Measurements from ENCODE around the gene TBL1XR1.
A peak's percentile ranks its signal among the peaks of the same experiment; 100 is the strongest.
"Not testable (repeated sequence)": the region's sequence is repeated elsewhere in the genome, so short reads cannot be mapped to it uniquely, and the experiment has no call there.

TBL1XR1 gene

DNA sequence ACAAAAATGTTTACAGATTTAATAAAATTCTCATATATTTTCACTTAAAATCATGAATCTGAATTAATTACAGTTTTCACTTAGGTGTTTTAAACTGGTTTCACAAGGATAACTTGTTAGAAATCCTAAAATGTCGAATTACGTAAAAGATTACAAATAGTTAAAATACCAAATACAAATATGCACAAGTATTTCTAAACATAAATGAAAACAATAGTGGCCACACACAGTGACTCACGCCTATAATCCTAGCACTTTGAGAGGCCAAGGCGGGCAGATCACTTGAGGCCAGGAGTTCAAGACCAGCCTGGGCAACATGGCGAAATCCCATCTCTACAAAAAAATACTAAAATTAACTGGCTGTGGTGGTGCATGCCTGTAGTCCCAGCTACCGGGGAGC lies 10.9 kb upstream of the TBL1XR1 start:
- no peak for DNase-seq (ENCODE audit: low read depth)

DNA sequence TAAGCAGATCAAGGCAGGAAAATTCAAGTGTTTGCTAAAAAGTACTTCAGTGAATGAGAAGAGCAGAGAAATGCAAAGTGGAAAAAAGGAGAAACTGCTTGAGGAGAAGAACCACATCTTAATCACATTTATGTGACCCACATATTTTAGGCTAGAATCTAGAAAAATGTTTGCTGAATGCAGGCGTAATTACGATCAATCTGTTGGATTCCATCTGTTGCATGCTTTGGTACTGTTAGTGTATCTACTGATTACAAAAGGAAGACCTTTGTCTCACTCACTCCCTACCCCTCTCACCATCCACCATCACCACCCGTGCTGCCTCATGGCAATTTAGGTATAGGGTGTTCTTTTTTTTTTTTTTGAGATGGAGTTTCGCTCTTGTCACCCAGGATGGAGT lies 9.7 kb upstream of the TBL1XR1 start:
- DNase-seq (ENCODE audit: low read depth), result no peak

DNA sequence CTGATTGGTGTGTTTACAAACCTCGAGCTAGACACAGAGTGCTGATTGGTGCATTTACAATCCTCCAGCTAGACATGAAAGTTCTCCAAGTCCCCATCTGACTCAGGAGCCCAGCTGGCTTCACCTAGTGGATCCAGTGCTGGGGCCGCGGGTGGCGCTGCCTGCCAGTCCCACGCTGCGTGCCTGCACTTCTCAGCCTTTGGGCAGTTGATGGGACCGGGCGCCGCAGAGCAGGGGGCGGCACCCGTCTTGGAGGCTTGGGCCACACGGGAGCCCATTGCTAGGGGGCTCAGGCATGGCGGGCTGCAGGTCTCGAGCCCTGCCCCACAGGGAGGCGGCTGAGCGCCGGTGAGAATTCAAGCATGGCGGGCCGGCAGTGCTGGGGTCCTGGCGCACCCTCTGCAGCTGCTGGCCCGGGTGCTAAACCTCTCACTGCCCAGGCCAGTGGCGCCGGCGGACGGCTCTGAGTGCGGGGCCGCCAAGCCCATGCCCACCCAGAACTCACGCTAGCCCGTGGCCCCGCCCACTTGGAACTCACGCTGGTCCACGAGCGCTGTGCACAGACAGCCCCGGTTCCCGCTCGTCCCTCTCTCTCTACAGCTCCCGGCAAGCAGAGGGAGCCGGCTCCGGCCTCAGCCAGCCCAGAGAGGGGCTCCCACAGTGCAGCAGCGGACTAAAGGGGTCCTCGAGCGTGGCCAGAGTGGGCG lies 6.6 kb upstream of the TBL1XR1 start:
- DNase-seq (ENCODE audit: low read depth), result no peak

DNA sequence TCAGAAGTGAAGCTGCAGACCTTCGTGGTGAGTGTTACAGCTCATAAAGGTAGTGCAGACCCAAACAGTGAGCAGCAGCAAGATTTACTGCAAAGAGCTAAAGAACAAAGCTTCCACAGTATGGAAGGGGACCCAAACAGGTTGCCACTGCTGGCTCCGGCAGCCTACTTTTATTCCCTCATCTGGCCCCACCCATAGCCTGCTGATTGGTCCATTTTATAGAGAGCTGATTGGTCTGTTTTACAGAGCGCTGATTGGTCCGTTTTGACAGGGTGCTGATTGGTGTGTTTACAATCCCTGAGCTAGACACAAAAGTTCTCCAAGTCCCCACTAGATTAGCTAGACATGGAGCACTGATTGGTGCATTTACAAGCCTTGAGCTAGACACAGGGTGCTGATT lies 5.7 kb upstream of the TBL1XR1 start:
- DNase-seq (ENCODE audit: low read depth), result not testable (repeated sequence)

DNA sequence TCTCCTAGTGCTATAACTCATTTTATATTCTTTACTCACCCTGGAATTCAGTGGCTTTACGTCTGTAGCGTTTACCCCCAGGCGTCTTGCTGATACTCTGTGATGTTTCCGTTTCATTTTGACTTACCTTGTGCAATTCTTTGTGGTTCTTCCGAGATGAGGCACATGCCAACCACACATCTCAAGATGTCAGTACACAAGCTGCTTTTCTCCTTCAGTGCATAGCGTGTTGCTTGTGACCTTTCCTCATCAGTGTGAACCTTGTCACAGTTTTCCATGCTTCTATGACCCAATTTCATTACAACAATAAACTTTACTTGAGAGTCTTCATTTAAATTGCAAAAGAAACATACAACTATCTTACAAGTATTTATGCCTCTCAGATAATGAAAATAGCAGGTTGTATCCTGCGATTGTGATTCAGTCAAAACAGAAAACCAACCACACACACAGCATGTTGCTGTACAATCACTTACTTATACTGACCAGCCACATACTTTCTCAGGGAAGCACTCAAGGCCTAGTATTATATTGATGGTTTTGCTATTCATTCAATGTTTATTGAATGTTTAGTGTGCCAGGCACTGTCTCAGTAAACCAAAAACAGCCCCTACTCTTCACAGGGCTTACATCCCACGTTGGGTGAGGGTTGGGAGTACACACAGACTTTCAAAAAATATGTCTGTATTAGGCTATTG lies 4.6 kb upstream of the TBL1XR1 start:
- peak; percentile 55 for DNase-seq (ENCODE audit: low read depth)

DNA sequence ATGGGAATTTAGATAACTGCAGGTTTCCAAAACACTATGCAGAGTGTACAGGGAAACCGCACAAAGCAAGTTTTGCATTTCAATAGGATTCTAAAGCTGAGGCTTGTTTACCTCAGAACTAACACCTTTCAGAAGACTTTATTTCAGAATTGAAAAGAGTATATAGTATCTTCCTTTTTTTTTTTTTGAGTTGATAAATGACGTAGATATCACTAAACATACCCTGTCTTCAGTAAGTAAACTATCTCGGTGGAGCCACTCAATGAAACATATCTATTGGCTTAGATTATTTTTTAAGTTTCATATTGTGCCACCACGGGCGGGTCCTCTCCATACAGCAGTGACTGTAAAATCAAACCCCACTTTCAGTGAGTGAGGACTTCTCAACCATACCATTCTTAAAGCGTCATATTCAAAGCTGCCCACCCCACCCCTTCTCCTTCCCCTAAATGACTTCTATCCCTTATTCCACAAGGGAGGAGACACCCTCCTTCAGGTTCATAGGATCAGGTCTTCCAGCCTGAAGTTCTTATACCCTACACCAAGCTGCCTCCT lies 2.0 kb upstream of the TBL1XR1 start:
- no peak for DNase-seq (ENCODE audit: low read depth)

DNA sequence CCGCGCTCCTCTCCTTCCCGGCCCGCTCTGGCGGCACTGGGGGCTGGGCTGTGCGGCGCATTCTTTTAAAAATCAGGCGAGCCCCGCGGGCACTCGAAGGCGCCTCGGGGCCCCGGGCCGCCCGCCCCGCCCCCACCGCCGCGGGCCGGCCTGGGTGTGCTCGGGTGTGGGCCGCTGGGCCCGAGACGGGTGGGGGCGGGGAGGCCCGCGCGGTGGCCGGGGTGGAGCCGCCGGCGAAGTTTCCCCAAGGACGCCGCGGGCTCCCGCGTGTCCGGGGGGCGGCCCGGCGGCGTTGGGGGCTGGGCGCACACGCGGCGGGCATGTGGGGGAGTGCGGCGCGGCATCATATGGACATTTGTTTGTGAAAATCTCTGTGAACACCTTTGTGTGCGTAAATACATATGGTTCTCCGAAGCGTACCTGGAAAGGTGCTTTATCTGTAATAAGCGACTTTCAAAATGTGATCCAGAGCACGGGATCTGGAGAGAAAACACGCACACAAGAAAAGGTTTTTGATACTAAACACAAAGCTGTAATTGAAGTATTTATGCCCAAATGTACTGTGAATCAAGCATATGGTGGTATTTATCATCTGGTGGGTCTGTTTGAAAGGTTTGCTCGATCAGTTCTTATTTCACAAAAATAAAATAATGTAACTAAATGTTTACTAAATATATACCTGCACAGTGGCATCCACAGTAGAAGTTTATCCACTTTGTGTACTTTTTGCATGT lies 612 bp upstream of the TBL1XR1 start:
- no peak for DNase-seq (ENCODE audit: low read depth)

DNA sequence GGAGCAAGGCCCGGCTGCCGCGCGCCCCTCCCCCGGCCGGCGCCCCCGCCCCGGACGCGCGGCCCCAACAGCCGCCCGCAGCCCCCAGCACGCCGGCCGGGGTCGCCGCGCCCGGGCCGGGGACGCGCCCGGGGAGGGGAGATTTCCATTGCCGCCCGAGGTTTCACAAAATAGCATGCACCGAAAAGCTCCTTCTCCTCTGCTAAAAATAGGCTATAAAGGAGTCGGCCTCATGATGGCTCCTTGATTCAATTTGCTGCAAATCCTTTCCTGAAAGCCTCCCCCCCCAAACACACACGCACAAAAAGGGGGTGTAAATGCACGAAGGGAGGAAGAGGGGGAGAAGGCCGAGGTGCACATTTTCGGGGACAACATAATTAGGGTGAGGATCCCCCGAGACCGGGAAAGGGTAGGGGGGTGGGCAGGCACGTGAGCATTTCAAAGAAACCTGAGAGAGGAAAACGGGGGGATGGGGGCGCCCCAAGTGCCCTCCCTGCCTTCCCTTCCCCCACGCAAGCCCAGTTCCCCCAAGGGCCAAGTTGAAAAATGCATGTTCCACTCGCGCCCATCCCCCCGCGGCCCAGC lies 734 bp downstream of the TBL1XR1 start:
- peak; percentile 44 for DNase-seq (ENCODE audit: low read depth)

DNA sequence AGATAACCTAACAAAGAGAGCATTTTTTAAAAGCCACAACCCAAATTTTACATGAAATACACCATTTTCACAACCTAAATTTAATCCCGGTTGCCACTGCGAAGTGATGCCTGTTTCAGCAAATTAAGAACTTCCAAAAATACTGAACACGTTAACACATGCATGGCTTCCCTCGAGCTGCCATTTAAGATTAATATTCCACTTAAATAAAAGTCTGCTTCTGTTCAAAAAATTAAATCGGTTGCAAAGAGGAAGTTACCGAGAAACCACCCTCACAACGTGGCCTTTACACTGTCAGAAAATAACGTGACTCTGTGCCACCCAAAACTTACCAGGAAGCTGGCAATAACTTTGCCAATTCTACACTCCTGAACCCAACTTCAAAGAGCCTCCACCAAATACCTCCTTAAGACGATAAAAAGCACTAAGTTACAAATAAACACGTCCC lies 1.2 kb downstream of the TBL1XR1 start:
- no peak for DNase-seq (ENCODE audit: low read depth)

DNA sequence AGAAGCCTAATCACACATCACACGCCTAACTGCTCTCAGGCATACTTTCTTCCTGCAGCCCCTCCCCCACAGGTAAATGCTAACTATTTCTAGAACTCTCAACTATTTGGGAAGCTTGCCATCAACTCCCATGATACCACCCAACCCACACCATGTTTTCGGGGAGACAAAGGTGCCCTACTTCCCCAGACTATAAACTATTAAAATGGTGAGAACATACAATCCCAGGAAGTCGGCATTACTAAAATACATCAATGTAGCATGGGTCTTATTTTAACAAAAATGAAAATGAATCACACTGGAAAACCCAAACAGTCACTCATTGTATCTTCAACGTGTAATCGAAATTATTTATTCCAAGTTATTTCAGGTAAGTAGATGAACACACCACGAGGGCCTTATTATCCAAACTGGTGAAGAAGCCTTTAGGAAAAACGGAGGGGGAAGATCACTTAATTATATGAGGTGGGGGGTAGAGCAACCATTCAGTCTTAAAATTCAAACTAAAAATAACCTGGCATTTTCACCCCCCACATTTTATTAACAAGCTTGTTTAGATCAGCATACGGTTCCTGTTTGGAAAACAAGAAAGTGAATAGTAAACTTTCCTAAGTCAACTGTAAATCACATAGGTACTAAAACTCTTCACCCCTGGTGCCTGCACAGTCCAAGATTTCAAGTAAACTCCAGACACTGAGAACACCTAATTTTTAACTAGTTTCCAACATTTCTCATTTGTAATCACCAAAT lies 1.9 kb downstream of the TBL1XR1 start:
- DNase-seq (ENCODE audit: low read depth), result peak; percentile 9

DNA sequence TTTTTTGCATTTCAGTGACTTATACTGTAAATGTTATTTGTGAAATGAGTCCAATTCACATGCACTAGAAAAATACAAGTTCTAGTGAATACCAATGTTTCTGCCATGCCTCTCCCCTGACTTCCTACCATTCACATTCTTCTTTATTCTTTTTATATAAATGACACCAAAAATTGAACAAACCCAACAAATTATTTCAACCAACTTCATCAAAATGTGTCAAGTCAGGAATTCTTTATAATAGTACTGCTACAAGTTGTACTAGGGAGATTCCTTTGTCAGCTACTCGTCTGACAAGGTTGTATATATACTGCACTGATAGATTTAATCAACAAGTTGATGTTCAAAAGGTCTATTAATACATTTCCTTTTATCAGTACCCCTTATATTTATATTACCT lies 3.0 kb downstream of the TBL1XR1 start:
- DNase-seq (ENCODE audit: low read depth), result no peak

DNA sequence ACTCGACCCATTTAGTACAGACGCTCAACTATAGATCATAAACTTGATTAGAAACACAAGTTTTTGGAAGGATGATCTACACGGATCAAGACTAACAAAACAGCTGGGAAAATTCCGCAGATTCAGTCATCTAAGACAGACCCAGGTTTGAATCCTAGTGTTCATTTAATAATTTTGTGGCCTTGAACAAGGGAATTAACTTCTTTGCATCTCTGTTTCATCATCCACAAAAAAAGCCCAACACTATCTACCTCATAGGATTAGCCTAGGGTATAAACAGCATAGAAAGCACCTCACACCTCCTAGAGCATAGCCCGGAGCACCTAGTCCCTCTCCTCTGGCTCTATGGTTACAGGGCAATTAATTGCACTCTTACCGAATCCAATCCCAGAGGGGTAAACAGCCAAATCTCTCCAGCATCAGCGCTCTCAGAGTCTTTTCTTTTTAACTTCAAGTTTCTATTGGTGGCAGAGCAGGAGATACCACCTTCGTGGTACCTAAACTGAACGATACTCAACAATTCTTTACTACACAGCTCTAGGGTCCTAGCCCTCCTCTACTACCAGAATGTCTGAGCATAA lies 3.5 kb downstream of the TBL1XR1 start:
- DNase-seq (ENCODE audit: low read depth), result no peak

DNA sequence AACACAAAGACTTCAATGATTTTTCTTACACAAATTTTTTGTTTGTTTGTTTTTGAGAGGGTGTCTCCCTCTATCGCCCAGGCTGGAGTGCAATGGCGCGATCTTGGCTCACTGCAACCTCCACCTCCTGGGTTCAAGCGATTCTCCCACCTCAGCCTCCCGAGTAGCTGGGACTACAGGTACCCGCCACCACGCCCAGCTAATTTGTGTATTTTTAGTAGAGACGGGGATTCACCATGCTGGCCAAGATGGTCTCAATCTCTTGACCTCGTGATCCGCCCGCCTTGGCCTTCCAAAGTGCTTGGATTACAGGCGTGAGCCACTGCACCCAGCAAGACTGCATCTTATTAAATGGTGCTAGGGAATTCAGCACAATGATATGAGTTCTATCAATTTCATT lies 4.0 kb downstream of the TBL1XR1 start:
- not testable (repeated sequence) for DNase-seq (ENCODE audit: low read depth)

DNA sequence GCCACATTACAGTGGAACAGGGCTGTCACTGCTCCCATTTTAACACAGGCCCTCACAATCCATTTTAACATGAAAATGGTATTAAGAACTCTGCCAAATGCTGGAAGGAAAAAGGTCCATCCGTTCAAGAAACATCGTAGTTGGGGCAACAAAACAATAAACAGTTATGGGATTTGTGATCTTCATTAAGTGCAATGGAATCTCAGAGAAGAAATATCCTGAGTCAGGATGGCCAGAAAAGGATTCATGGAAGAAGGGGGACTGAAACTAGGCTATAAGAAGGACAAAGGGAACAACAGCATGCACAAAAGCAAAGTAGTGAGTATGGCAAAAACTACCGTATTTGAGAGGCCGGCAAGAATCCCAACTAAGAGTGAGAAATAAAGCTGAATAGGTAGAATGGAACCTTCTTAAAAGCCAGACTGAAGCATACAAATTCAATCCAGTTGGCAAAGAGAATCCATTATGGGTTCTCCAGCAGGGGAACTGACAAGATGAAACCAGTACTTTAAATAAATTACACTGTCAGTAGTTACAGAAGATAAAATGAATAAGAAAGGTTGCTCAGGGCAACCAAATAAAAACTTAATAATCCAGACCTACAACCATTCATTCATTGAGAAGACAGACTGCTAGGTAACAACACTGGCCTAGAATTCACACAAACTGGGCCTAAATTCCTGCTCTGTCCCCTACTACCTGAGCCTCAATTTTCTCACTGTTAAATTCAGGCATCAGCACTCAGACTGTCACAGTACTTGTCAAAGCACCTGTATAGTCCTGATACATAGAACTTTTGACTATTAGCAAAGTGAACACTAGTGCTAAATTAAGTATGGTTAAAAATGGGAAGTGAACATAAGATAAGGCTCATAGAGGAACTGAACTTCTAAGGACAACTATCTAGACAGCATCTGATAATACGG lies 6.3 kb downstream of the TBL1XR1 start:
- DNase-seq (ENCODE audit: low read depth), result no peak

DNA sequence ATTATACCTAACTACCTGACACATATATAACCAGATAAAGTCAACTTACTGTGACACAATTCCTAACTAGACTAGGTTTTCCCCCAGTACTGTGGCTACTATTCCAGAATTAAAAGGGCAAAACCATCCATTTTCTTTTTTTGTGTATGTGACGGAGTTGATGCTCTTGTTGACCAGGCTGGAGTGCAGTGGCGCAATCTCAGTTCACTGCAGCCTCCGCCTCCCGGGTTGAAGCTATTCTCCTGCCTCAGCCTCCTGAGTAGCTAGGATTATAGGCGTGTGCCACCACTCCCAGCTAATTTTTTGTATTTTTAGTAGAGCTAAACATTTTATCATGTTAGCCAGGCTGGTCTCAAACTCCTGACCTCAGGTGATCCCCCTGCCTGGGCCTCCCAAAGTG lies 7.1 kb downstream of the TBL1XR1 start:
- not testable (repeated sequence) for DNase-seq (ENCODE audit: low read depth)

DNA sequence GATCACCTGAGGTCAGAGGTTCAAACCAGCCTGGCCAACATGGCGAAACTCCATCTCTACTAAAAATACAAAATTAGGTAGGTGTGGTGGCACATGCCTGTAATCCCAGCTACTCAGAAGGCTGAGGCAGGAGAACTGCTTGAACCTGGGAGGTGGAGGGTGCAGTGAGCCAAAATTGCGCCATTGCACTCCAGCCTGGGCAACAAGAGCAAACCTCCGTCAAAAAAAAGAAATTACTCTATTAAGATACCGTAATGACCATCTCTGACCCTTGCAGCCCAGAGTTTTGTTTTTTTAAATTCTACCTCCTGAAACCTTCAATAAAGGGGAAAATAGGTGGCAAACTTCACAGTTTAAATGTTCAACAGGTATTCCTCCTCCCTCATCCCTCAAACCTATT lies 9.0 kb downstream of the TBL1XR1 start:
- DNase-seq (ENCODE audit: low read depth), result not testable (repeated sequence)

DNA sequence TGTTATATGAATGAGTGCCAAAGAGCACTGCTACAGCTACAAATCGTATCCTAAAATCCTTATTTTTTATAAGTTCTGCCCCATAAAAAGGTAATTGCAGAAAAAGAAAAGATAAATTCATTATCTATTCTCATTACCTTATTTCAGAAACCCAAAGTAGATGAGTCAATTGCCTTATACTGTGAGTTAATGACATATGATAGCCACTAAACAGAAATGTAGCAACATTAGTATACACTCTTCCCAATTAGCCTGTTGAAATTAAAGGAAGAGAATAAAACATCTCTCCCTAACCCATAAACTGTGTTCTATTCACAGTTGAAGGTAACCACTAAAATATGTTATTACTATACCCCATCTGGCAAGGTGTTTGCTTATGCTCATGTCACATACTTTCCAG lies 11.0 kb downstream of the TBL1XR1 start:
- no peak for DNase-seq (ENCODE audit: low read depth)

DNA sequence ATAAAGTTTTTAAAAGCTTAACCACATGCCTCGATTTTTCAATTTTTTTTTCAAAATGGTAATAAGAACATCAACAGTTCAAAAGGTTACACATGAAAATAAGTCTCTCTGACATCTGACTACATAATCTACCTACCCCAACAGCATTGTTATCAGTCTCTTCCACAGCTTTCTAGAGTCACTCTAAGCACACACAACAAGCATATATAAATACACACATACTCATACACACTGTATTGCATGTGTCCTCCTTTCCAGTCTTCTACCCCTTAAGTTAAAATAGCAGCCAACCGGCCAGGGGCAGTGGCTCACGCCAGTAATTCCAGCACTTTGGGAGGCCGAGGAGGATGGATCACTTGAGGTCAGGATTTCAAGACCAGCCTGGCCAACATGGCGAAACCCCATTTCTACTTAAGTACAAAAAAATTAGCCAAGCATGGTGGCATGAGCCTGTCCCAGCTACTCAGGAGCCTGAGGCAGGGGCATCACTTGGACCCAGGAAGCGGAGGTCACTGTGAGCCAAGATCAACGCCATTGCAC lies 12.2 kb downstream of the TBL1XR1 start:
- no peak for DNase-seq (ENCODE audit: low read depth)

DNA sequence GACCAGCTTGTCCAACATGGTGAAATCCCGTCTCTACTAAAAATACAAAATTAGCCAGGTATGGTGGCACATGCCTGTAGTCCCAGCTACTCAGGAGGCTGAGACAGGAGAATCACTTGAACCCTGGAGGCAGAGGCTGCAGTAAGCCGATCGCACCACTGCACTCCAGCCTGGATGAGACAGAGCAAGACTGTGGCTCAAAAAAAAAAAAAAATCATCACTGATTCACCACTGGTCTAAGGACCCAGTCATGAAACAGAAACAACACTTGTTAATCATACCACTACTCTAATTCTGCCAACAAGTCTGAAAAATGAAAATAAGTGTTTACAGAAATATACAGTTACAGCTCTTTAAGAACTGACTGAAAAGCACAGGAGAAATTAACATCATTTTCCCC lies 12.7 kb downstream of the TBL1XR1 start:
- DNase-seq (ENCODE audit: low read depth), result not testable (repeated sequence)

DNA sequence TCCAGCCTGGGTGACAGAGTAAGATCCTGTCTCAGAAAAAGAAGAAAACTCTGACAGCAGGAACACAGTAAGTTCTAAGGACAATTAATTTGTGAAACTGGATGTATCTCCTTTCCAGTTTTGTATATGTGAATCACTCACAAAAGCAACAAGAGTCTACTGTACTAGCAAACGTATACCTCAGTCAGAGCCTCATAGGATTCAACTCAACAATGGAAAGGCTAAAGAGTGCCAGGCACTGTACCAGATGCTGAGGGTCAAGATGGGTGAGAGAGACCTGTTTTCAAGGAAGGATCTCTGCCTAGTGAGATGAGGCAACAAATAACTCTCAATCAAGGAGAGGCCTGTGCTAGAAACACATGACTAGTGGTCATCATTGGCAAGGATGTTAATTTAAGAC lies 14.9 kb downstream of the TBL1XR1 start:
- DNase-seq (ENCODE audit: low read depth), result no peak

Measured in activated T-cell treated with anti-CD3 and anti-CD28 coated beads for 24 hours (primary cell).